OCI-LY3 (cell line): Measurements from ENCODE around the gene EEF1AKMT3.

Source experiments
- H2AFZ ChIP-seq: fragments of 200-600, 300-600 bp; shearing (Covaris generic); 2 replicates; pipeline ENCODE4 v1.6.0; 2014; ENCODE audit warnings: antibody characterized with exemption, low read depth, low read length
- H3K27ac ChIP-seq: fragments of 200-600, 300-600 bp; sonication (generic); 2 replicates; pipeline ENCODE4 v1.5.1; 2014; ENCODE audit warnings: mild to moderate bottlenecking, low read length, moderate library complexity, mixed read lengths
- H3K27me3 ChIP-seq: fragments of 200-600, 300-600 bp; sonication (generic); 2 replicates; pipeline ENCODE4 v1.6.1; 2014; ENCODE audit warnings: low read depth, low read length, mixed read lengths
- H3K36me3 ChIP-seq: fragments of 200-600, 300-600 bp; sonication (generic); replicated peaks from 2 replicates; pipeline ENCODE3; 2014; ENCODE audit warnings: low read depth, low read length, mixed read lengths
- H3K4me1 ChIP-seq: fragments of 300-600, 200-600 bp; sonication (generic); 2 replicates; pipeline ENCODE4 v1.6.1; 2014; ENCODE audit warnings: low read length, mixed read lengths
- H3K4me2 ChIP-seq: fragments of 200-600, 300-600 bp; sonication (generic); 2 replicates; pipeline ENCODE4 v1.6.1; 2014; ENCODE audit warnings: low read length, mixed read lengths
- H3K4me3 ChIP-seq: fragments of 300-600, 200-600 bp; sonication (generic); 2 replicates; pipeline ENCODE4 v1.5.1; 2014; ENCODE audit warnings: antibody characterized with exemption, mild to moderate bottlenecking, low read length, moderate library complexity
- H3K79me2 ChIP-seq: fragments of 300-600, 200-600 bp; shearing (Covaris generic); 2 replicates; pipeline ENCODE4 v1.6.1; 2014; ENCODE audit warnings: mild to moderate bottlenecking, low read length, mixed read lengths
- H3K9ac ChIP-seq: fragments of 300-600, 200-600 bp; shearing (Covaris generic); 2 replicates; pipeline ENCODE4 v1.6.0; 2014; ENCODE audit warnings: mild to moderate bottlenecking, low read length, moderate library complexity
- H3K9me3 ChIP-seq: fragments of 200-600, 300-600 bp; shearing (Covaris generic); 2 replicates; pipeline ENCODE4 v1.6.1; 2014; ENCODE audit warnings: low read length, mixed read lengths; ENCODE audit not compliant: insufficient read depth
- H4K20me1 ChIP-seq: fragments of 200-600, 300-600 bp; sonication (generic); 2 replicates; pipeline ENCODE4 v1.6.1; 2016; ENCODE audit warnings: low read length, mixed read lengths; ENCODE audit not compliant: insufficient read depth
- EZH2phosphoT487 ChIP-seq: fragments of 200-600 bp; shearing (Covaris generic); IDR thresholded peaks from 2 replicates; pipeline ENCODE4 v1.6.1; 2018; ENCODE audit warnings: antibody characterized with exemption, mixed run types, low read depth
- TF ChIP-seq, protein P1 (sequence below): fragments of 200-600, 300-600 bp; sonication (generic); IDR thresholded peaks from 2 replicates; pipeline ENCODE4 v1.5.1; 2014; ENCODE audit warnings: antibody characterized with exemption, low read length, low read depth

The EEF1AKMT3 gene

DNA sequence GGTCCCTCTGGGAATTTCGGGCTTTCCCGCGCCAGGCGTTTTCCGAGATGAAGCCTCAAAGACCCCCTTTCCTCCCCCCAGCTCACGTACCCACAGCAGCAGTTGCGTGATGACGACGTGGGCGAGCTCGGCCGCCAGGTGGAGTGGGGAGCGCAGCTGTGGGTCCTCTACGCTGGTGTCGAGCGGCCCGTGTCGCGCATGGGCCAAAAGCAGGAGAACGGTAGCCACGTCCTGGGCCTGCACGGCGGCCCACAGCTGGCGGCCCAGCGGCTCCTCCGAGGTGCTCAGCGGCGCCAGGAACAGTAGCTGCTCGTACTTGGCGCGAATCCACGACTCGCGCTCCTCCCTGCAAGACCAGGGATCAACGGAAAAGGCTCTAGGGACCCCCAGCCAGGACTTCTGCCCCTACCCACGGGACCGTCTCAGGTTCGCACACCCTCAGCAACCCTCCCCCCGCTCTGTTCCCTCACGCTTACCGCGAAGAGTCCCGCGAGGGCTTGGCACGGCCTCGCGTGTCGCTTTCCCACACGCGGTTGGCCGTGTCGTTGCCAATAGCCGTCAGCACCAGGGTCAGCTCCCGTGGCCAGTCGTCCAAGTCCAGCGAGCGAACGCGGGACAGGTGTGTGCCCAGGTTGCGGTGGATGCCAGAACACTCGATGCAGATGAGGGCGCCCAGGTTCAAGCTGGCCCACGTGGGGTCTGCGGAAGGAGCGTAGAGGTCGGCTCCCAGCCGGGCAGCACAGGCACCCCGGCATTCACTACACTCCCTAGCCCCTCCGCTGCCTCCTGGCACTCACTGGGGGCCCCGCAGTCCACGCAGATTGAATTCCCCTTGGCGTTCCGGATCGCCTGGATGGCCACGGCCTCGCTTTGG lies 45.3 kb upstream of the EEF1AKMT3 start:
- TF ChIP-seq EZH2phosphoT487: no peak
- Histone ChIP-seq H3K4me2 (no peak overlapping the region), H3K4me1 (no peaks in the 10 kb centered on the region), H3K9ac (no peak overlapping the region), H3K9me3 (no peaks in the 10 kb centered on the region), H2AFZ (no peak overlapping the region), H3K4me3 (no peak overlapping the region), H3K36me3 (peaks cover 23% of the 10 kb centered on the region), H3K27me3 (no peaks in the 10 kb centered on the region), H3K27ac (no peak overlapping the region), H4K20me1 (no peaks in the 10 kb centered on the region), H3K79me2 (no peaks in the 10 kb centered on the region)

DNA sequence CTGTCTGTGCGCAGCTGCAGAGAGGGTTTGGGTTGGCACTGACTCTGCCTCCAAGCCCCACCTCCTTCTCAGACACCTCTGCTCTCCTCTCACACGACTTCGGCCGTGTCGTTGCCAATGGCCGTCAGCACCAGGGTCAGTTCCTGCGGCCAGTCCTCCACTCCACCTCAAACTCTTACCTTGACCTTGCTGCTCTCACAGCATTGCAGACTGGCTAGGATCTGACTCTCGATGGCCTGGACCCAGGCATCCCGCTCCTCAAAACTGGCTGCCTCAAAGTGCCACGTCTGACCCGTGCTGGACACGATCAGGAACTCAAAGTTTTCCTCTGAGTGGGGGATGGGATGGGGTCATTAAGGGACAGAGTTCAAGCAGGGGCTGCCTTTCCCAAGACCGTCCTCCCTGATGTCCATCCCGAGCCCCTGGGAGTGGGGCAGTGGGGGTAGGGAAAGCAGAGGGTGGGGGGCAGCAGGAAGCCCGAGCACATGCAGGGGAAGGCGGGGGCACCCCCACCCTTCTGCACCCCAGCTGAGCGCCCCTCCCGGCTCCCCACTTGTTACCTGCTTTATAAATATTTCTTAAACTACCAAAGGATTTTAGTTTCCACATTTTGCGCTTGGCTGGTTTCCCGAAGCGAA lies 44.5 kb upstream of the EEF1AKMT3 start:
- TF ChIP-seq, protein P1, sequence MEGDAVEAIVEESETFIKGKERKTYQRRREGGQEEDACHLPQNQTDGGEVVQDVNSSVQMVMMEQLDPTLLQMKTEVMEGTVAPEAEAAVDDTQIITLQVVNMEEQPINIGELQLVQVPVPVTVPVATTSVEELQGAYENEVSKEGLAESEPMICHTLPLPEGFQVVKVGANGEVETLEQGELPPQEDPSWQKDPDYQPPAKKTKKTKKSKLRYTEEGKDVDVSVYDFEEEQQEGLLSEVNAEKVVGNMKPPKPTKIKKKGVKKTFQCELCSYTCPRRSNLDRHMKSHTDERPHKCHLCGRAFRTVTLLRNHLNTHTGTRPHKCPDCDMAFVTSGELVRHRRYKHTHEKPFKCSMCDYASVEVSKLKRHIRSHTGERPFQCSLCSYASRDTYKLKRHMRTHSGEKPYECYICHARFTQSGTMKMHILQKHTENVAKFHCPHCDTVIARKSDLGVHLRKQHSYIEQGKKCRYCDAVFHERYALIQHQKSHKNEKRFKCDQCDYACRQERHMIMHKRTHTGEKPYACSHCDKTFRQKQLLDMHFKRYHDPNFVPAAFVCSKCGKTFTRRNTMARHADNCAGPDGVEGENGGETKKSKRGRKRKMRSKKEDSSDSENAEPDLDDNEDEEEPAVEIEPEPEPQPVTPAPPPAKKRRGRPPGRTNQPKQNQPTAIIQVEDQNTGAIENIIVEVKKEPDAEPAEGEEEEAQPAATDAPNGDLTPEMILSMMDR: no peak
- no peak for TF ChIP-seq EZH2phosphoT487
- peaks cover 23% of the 10 kb centered on the region for H3K36me3 ChIP-seq
- H3K27ac ChIP-seq: no peak overlapping the region
- no peaks in the 10 kb centered on the region for H3K27me3 ChIP-seq
- H4K20me1 ChIP-seq: no peaks in the 10 kb centered on the region
- H3K9me3 ChIP-seq: no peaks in the 10 kb centered on the region
- H3K9ac ChIP-seq: no peak overlapping the region
- no peaks in the 10 kb centered on the region for H3K4me1 ChIP-seq
- H2AFZ ChIP-seq: no peak overlapping the region
- no peak overlapping the region for H3K4me3 ChIP-seq
- no peak overlapping the region for H3K4me2 ChIP-seq
- H3K79me2 ChIP-seq: no peaks in the 10 kb centered on the region

DNA sequence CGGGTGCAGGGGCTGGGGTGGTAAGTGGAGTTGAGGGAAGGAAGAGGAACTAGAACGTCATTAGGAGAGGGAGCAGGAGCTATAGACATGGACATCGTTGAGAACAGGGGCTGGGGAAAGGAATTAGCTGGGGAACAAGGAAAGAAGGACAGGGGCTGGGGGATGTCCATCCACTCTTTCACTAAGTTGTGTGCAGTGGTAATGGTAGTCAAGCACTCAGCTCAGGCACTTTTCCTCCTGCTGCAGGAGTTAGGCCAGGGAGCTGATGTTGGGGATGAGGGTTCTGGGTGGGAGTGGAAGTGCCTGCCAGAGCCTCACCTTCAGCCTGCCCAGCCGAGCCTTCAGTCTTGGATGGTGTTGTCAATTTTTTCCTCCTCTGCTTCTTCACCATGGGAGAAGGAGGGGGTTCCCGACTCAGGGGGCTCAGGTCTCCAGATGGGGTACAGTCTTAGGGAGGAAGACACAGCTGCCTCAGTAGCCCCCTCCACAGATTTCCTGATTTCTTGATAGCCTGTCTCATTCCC lies 43.0 kb upstream of the EEF1AKMT3 start:
- Histone ChIP-seq H3K36me3 (peaks cover 23% of the 10 kb centered on the region), H3K27ac (no peak overlapping the region), H3K9ac (no peak overlapping the region), H2AFZ (no peak overlapping the region), H3K9me3 (no peaks in the 10 kb centered on the region), H3K27me3 (no peaks in the 10 kb centered on the region), H3K4me1 (no peaks in the 10 kb centered on the region), H4K20me1 (no peaks in the 10 kb centered on the region), H3K4me3 (no peak overlapping the region), H3K4me2 (no peak overlapping the region), H3K79me2 (no peaks in the 10 kb centered on the region)
- no peak for TF ChIP-seq EZH2phosphoT487
- TF ChIP-seq, protein P1: no peak

DNA sequence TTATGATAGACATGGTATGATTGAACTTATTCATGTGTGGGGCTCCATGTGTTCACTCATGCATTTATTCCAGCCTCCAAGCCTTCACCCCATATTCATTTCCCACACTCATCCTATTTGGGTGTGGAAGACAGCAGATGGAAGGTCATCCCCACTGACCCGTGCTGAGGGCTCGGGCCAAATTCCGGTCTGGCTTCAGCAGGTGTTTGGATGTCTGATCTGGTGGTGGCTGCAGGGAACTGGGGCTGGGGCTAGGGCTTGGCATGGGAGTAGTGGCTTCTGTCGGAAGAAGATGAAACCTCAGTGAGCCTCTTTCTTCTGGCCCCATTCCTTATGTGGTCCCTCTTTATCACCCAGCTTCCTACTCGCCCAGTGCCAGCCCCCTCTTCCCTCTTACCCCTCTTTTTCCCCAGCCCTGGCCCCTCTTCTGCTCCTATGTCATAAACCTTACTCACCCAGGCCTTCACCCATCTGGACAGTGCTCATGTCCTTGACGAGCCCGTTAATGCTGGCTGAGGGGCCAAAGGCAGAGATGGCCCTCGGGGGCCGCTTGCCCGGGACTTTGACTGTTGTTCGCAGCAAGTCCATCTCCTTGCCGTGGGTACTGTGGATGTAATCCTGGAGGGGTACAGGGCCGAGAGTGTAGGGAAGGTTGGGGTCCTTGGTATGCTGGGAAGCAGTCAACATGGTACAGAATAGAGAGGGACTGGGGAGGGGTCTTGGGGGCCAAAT lies 41.9 kb upstream of the EEF1AKMT3 start:
- Histone ChIP-seq H3K4me1 (no peaks in the 10 kb centered on the region), H3K9ac (no peak overlapping the region), H2AFZ (no peak overlapping the region), H3K79me2 (no peaks in the 10 kb centered on the region), H4K20me1 (no peaks in the 10 kb centered on the region), H3K4me3 (no peak overlapping the region), H3K4me2 (no peak overlapping the region), H3K9me3 (no peaks in the 10 kb centered on the region), H3K27me3 (no peaks in the 10 kb centered on the region), H3K27ac (no peak overlapping the region), H3K36me3 (peaks cover 23% of the 10 kb centered on the region)
- TF ChIP-seq, protein P1: no peak
- TF ChIP-seq EZH2phosphoT487: no peak
